AG20443 (cell line): ENCODE measurements around the gene TEX19.

ENCODE experiments used
- DNase-seq: peaks from one replicate; pipeline ENCODE4 v3.0.0; 2012; ENCODE audit warnings: low spot score, mixed read lengths

TEX19 gene

DNA sequence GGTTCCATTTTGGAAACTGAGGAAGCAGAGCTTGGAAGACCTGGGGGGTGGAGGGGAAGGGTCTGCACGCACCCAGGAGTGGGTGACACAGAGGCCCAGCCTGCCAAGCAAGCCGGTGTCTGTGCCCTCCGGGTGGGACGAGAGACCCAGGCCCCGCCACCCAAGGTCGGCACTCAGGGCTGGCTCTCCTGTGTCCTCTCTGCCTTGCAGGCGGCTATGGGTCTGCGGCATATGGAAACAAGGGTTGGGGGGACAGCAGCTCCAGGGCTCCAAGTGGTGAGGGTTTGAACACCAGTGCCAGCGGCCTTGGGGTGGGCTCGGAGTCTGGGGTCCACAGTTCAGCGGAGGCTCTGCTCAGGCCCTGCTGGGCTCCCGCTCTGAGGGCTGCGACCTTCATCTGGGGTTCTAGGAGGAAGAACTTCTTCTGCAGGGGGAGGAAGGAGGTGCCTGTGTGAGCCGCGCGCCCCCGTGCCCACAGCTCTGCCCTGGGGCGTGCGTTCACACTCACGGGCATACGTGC lies 37.0 kb upstream of the TEX19 start:
- no peak for DNase-seq

DNA sequence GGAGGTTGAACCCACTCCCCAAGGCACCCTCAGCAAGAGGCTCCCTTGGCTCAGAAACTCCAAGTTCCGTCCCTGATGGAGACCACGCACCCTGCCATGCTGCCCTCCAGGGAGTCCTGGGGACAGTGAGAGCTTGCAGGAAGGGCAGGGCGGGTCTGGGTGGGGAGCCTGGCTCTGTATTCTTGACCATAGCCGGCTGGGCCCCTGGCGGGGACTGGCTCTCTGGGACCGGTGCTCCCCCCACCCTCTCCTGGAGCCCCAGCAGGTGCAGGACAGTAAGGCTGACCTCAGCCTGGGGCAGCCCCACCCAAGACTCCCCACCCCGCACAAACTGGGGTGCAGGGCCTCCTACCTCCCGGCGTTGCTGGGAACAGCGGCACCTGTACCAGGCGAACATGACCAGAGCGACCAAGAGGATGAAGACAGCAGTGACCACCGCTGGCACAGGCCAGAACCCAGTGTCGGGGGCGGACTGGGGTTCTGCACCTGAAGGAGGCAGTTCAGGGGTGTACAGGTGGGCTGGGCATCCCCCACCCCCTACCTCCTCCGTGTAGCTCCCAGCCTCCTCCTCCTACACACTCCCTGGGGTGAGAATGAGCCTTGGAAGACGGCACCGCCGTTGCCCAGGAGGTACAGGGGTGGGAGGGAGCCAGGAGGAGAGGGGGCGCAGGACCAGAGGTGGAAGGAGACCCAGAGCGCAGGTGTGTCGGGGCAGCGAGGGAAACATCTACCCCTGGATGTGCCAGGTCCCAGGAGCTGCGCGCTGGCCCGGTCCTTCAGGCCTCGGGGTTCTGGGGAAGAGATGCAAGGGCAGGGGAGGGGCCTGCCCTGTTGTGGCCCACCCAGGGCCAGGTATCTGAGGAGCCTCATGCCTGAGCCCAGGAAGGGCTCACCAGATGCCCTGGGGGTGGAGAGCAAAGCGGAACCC lies 36.3 kb upstream of the TEX19 start:
- no peak for DNase-seq

GRCh38 chr17:82323514-82324234 lies 35.4 kb upstream of the TEX19 start:
- DNase-seq: no peak

DNA sequence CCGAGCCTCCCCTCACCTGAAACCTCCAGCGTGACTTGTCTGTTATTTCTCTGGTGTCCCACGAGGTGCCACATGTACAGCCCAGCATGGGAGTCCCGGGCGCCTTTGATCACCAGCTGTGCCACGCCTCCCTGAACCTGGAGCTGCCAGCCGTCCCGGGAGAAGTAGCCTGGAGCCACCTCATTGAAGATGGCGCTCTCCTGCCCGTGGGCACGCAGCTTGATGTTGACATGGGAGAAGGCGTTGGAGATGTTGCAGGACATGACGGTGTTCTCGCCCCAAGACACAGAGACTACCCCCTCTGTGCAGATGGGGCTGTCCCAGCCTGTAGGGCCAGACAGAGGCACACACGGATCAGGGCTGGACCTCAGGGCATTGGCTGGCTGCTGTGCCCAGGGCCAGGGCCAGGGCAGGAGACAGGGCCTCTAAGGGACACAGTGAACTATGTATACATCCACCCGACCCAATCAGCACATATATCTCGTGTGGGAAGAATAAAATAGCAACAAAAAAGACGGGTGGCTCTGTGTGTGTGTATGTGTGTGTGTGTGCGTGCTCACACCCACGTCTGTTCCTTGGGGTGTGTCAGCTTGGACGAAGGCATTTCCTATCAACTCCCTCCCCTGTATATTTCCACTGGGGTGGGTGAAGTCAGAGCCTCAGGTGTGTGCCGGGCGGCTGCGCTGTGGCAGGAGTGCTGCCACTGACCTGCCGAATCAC lies 34.3 kb upstream of the TEX19 start:
- no peak for DNase-seq

GRCh38 chr17:82325286-82326180 lies 33.5 kb upstream of the TEX19 start:
- no peak for DNase-seq

GRCh38 chr17:82327289-82327688 lies 31.8 kb upstream of the TEX19 start:
- DNase-seq: no peak

GRCh38 chr17:82327757-82328140 lies 31.3 kb upstream of the TEX19 start:
- DNase-seq: no peak

DNA sequence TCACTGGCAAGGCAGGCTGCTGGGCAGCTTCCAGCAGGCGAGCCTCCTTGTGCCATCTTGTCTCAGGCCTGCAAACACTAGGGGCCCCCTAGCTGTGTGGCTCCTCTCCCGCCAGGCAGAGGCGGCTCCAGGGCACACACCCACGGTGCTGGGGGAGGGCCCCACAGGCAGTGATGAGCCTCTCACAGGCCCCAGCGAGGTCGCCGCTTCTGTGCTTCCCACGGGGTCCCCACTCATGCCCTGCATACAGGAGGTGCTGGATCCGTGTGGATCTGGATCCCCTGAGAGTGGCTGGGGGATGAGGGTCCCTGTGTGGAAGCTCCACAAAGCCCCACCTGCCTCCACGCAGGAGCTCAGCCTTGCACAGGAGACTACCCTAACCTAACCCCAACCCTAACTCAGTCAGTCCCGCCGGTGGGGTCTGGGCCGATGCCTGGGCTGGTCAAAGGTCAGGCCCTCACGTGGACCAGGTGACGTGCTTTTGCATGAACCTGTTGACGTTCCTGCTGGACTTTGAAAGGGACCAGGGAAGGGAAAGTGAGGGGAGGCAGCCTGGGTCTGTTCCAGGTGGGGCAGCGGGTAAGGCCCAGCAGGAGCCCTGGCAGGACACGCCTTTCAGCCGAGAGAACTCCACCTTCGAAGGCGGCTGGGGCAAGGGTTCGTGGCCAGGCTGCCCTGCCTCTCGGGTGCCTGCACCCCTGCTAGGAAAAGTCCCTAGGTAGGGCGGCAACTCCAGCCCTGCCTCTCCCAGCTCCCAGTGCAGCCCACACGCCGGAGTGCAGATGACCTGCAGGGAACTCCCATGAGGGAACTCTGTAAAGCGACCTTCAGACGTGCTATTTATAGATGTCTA lies 30.7 kb upstream of the TEX19 start:
- DNase-seq: no peak

DNA sequence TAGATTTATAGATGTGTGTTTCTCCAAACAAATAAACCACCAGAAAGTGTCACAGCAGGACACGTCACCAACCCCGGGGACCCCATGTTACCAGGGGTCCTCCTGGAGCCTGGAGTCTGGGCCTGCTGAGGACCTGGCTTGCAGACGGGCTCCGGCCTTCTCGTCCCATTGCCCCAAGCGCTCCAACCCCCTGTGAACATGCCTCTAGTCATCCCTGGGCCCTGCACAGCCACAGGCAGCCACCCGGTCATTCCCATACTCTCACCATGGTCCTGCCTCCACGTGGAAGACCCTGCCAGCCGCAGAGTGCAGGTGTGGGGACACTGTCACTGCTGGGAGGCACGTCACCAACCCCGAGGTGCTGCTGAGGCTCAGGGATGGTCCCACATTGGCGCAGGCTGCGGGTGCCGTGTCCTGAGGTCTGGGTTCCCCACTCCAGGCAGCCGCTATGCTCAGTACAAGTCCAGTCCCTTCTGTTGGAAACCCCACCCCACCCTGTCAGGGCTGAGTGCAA lies 30.0 kb upstream of the TEX19 start:
- DNase-seq: no peak

DNA sequence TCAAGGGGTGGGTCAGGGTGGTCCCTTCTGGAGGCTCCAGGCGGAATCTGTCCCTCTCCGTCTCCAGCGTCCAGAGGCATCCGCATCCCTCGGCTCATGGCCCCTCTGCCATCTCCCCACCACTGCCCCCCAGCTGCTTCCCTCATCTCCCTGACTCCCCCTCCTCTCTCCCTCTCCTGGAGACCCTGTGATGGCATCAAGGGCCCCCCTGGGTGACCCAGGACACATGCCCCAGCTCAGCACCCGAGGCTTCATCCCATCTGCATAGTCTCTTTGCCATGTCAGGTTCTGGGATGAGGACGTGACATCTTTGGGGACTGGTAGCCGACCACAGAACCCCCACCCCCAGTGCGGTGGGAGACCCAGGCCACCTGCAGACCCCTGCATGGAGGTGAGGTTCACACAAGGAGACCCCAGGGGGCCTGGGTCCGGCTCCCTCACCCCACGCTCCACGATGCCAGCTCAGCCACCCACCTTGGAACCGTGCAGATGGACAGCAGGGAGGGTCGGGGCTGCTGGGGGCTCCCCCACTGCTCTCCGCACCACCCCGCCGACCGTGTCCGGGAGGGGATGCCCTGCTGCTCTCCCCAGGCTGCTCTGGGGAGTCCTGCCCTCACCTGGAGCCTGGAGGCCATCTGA lies 29.2 kb upstream of the TEX19 start:
- no peak for DNase-seq

- peak; percentile 72 for DNase-seq
Observed at GRCh38 chr17:82330322-82331239, 28.5 kb upstream of the TEX19 start.

DNA sequence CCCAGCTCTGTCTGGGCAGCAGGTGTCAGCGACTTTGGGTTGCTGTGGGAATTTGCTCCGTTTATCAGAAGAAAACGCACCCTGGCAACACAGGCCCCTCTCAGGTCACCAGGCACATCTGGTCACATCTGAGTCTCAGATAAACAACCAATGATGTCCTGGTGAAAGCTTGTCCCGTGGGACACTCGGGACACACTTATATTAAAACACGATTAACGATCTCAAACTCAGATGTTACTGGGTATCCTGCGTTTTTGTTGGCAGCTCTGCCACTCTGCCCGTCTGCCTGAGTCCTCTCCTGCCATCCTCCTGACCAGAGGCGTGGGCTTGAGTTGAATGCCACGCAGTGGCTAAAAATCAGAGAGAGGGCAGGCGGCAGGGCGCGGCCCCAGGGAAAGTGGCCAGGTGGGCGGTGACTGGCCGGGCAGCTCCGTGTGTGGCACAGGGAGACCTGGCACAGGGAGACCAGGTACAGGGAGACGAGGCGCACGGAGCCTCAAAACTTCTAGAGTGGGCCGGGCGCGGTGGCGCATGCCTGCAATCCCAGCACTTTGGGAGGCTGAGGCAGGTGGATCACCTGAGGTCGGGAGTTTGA lies 27.6 kb upstream of the TEX19 start:
- DNase-seq: no peak

- DNase-seq: peak; percentile 66
Observed at GRCh38 chr17:82332669-82333278, 26.3 kb upstream of the TEX19 start.

- peak; percentile 90 for DNase-seq
Observed at GRCh38 chr17:82333279-82334171, 25.5 kb upstream of the TEX19 start, which contains the start of gene SECTM1. SECTM1 (minus strand) TSS chr17:82333766; CDS start chr17:82327240, 6,526 bp downstream.

GRCh38 chr17:82334204-82334621 lies 24.8 kb upstream of the TEX19 start:
- DNase-seq: no peak

- DNase-seq: no peak
Observed at GRCh38 chr17:82334622-82335394, 24.2 kb upstream of the TEX19 start.
